GM12875 (cell line): Measurements from ENCODE around the gene FRMD1.
"Not testable (repeated sequence)": the region's sequence is repeated elsewhere in the genome, so short reads cannot be mapped to it uniquely, and the experiment has no call there.

Experiments
- H3K4me3 ChIP-seq: one replicate; pipeline ENCODE4 v1.5.1; 2011; ENCODE audit warnings: low read depth, low read length, control low read depth
- TF ChIP-seq, protein P1 (sequence below): IDR thresholded peaks from 2 replicates; pipeline ENCODE4 v1.5.1; 2011; ENCODE audit warnings: low read depth, mild to moderate bottlenecking, control low read depth, inconsistent platforms, low read length, moderate library complexity, borderline replicate concordance; ENCODE audit not compliant: insufficient read depth

Gene FRMD1

DNA sequence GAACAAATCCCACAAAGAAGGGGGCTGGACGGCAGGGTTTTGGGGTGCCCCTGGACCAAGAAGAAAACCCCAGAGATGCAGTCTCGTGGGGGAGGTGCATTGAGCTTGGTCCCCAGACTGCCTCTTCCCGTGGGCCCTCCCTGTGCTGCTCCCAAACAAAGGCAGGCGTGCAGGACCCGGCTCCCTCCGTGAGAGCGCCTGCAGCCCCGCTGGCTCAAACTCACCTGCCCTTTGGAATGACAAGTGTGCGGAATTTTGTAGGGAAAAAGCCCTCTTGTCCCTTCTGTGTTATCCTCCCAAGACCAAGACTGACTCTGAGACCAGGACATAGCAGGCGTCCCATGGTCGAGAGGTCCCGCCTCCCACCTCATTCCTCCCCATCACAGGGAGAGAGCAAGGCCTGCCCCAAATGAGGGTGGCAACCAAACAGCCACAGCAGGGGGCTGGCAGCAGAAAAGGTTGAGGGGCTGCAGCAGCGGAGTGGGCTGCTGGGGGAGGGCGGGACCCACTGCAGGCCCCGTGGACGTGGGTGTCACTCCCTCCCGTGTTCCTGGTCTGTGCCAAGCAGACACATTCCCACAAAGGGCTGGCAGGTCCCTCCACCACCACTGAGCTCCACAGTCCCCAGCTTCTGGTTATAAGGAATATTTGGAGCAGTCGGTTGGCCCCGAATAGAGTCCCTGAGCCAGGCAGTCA, 5.6 kb upstream of the FRMD1 start:
- TF ChIP-seq, protein P1, sequence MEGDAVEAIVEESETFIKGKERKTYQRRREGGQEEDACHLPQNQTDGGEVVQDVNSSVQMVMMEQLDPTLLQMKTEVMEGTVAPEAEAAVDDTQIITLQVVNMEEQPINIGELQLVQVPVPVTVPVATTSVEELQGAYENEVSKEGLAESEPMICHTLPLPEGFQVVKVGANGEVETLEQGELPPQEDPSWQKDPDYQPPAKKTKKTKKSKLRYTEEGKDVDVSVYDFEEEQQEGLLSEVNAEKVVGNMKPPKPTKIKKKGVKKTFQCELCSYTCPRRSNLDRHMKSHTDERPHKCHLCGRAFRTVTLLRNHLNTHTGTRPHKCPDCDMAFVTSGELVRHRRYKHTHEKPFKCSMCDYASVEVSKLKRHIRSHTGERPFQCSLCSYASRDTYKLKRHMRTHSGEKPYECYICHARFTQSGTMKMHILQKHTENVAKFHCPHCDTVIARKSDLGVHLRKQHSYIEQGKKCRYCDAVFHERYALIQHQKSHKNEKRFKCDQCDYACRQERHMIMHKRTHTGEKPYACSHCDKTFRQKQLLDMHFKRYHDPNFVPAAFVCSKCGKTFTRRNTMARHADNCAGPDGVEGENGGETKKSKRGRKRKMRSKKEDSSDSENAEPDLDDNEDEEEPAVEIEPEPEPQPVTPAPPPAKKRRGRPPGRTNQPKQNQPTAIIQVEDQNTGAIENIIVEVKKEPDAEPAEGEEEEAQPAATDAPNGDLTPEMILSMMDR = no peak
- H3K4me3 ChIP-seq = no peak overlapping the region

DNA sequence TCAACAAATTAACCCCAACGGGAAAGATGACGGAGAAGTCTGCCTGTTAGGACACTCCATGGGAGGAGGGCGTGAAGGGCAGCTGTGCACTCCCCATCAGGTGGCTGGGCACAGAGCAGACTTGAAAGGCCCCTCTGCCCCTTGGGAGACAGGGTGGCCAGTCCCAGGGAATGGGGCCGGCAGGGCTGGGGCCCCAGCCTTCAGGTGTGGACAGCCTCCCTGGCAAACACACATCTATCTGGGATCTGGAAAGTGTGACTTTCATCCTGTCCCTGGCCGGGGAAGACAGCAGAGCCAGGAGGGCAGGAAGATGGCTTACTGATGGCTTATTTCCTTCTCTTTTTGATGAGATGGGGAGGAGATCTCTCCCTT, 4.5 kb upstream of the FRMD1 start:
- TF ChIP-seq, protein P1 = no peak
- no peak overlapping the region for H3K4me3 ChIP-seq

DNA sequence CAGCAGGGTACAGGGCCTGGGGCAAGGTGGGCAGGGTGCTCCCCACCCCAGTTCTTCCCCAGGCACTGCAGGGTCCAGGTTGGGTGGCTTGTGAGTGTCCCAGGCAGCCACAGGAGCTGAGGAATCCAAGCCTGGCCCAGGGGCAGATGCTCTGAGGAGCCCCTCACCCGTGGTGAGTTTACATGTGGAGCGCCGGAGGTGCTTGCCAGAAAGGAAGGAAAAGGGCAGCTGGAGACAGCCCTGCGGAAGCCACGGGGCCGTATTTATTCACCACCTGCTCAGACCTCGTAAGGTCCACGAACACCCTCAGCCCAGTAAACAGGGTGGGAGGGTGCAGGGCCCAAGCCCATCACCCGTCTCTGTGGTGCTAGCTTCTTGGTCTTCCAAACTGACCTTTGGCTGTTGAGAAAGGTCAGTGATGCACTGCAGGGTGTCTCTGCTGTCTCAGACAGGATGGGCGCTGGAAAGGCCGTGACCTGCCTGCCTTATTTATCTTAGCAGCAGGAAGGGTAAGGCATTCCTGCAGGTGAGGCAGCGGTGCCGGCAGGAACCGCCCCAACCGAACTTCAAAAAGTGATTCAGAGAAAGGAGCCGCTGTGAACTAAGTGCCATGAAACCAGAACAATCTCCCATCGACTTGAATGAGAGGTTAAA, 4.0 kb upstream of the FRMD1 start:
- TF ChIP-seq, protein P1 = no peak
- H3K4me3 ChIP-seq = no peak overlapping the region

DNA sequence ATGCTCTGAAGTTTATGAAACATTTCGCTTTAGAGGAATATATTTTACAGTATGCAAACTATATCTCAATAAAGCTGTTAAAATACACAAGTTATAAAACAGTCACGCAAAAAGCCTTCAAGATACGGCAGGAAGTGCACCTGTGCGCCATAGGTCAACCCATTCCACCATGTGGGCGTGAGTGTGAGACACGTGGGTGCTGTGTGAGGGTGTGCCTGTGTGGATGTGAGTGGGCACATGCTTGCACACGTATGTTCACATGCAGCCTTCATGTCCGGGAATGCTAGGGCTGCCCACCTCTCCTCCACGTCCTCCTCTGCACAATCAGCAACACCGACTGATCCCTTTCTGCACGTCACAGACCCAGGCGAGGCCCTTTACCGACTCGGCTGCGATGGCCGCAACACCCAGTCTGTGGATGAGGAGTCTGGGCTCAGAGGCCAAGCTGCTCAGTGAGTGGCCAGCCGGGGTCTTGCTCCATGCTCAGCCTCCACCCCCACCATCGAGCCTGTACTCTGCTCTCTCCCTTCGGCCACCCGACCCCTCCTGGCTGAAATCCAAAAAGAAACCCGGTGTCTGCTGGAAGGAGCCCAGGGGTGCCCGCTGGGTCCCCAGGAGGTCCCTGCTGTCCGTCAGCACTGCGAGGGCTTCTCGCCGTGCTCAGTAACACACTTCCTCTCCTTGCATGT, 3.0 kb upstream of the FRMD1 start:
- TF ChIP-seq, protein P1 = no peak
- no peak overlapping the region for H3K4me3 ChIP-seq

DNA sequence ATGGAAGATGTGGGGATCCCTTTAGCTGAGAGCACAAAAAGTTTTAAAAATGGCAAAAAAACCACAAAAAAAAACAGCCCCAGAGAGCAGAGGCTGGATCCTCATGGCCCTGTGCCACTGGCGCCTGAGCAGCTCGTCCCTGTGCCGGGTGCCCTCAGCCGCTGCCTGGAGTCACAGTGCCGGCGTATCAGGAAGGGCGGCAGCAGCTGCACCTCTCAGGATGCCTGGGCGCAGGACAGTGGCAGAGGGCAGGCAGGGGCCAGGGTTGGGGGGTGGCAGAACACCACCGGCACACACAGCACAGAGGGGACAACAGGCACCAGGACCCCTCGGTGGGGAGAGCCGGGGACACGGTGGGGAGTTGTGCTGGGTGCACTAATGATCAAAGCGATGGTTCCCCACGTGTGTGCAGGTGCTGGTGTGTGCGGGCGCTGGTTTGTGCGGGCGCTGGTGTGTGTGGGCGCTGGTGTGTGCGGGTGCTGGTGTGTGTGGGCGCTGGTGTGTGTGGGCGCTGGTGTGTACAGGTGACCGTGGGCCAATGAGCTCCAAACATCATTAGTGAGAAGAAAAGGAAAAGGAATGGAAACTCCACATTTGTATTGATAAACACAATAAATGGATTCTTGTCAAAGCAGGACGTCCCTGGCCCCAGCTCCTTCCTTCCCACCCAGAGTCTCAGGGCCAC, 1.5 kb upstream of the FRMD1 start:
- no peak overlapping the region for H3K4me3 ChIP-seq
- TF ChIP-seq, protein P1 = no peak

DNA sequence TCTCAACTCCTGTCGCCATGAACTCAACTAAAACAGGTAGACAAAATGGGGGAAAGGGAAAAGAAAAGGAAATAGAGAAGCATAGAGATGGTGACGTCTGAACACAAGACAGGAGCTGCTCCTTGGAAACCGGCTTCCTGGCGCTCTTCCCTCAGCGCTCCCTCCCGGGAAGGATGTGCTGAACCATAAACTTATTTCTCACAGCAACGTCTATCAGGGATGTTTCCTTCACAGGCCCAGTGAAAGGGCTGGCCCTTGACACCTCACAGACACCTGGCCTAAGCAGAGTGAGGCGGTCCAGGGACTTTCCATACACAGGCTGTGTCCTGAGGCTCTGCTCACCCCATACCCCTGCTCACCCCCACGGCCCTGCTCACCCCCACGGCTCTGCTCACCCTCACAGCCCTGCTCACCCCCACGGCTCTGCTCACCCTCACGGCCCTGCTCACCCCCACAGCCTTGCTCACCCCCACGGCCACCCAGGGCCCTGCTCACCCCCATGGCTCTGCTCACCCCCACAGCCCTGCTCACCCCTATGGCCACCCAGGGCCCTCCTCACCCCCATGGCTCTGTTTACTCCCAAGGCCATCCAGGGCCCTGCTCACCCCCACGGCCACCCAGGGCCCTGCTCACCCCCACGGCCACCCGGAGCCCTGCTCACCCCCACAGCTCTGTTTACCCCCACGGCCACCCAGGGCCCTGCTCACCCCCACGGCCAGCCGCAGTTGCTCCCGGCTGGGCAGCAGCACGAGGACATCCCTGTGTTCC, 653 bp downstream of the FRMD1 start:
- no peak overlapping the region for H3K4me3 ChIP-seq
- TF ChIP-seq, protein P1 = no peak

DNA sequence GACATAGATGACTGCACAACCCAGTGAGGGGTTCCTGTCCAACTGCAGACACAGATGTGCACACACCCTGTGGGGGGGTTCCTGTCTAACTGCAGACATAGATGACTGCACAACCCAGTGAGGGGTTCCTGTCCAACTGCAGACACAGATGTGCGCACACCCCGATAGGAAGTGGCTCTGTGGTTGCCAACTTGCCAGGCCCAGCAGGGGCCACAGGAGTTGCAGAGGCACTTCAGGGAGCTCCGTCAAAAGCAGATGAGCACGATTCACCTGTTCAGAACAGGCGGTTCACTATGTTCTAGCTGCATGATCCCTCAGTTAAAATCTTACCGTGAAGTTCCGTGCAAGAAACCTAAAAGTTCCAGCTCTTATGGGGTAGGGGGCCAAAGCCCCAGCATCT, 1.6 kb downstream of the FRMD1 start:
- H3K4me3 ChIP-seq = not testable (repeated sequence)
